ENCODE measurements around the gene MBD2. TPM values are rescaled to one million over a fixed set of nuclear protein-coding genes. Genes with fewer than 3 reads are reported as not detected.

The MBD2 gene
- total RNA-seq, 1 donor = 35.8 TPM

DNA sequence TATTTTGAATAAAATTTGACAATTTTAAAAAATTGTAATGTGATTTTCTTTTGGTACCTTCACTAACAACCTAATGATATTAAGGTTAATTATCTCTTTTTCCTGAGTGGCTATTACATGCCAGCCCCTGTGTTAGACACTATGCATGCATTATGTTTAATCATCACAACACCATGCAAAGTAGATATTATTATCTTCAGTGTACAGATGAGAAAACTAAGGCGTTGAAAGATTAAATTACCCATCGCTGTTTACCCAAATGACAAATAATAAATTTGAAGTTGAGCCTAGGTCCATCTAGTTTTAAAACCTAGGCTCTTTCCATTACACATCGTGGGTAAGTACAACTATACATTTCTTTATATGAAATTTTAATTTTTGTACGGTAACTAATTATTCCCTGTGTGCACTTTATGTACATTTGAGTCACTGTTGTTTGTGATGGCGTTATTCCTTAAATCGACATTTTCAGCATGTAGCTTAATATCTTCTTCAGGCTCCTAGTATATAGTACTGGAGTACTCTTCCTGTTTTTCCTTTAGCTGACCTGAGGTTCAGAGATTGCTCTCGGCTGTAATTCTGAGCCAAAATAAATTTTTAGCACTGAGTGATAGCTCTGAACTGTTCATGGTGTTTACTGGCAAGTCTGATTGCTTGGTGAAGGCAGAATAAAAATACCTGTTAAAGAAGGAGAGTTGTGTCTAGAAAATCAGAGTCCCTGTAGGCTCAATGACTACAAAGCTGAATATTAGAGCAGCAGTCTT, 13.9 kb upstream of the MBD2 start:
- no peak for DNase-seq (ENCODE audit: low read depth)
- no peak overlapping the region for H3K4me3 ChIP-seq (ENCODE audit: low read depth, low read length)
- TF ChIP-seq, protein P1, sequence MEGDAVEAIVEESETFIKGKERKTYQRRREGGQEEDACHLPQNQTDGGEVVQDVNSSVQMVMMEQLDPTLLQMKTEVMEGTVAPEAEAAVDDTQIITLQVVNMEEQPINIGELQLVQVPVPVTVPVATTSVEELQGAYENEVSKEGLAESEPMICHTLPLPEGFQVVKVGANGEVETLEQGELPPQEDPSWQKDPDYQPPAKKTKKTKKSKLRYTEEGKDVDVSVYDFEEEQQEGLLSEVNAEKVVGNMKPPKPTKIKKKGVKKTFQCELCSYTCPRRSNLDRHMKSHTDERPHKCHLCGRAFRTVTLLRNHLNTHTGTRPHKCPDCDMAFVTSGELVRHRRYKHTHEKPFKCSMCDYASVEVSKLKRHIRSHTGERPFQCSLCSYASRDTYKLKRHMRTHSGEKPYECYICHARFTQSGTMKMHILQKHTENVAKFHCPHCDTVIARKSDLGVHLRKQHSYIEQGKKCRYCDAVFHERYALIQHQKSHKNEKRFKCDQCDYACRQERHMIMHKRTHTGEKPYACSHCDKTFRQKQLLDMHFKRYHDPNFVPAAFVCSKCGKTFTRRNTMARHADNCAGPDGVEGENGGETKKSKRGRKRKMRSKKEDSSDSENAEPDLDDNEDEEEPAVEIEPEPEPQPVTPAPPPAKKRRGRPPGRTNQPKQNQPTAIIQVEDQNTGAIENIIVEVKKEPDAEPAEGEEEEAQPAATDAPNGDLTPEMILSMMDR (IDR thresholded peaks at IDR 0.05; ENCODE audit: insufficient read depth, low read depth, low read length) = no peak

DNA sequence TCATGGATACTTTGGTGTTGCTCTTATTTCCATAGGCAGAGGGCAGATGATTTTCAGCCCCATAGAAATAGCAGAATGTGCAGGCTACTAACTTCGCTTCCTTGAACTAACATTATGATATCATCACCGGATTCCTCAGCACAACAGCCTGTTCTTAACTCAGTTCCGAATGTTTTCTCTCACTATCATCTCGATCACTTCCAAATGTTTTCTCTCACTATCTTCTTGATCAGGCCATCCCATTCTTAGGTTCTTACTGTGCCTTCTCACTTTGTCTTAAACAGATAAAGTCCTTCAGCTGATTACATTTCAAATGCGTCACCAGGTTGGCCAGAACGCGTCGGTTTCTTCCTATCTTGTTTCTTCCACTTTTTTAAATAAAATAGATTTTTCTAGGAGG, 11.4 kb upstream of the MBD2 start:
- TF ChIP-seq, protein P1 (IDR thresholded peaks at IDR 0.05; ENCODE audit: insufficient read depth, low read depth, low read length) = no peak
- H3K4me3 ChIP-seq (ENCODE audit: low read depth, low read length) = no peak overlapping the region
- peak; percentile 45 for DNase-seq (ENCODE audit: low read depth)

DNA sequence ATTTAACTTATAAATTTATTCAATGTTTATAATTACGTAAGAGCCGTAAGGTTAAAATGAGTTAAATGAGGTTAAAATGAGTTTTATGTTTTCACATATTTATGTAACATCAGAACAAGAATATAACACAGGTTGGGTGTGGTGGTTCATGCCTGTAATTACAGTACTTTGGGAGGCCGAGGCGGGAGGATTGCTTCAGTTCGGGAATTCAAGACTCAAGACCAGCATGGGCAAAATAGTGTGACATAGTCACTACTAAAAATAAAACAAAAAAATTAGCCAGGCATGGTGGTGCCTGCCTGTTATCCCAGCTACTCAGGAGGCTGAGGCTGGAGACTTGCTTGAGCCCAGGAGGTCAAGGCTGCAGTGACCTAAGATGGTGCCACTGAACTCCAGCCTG, 9.3 kb upstream of the MBD2 start:
- DNase-seq (ENCODE audit: low read depth) = no peak
- no peak overlapping the region for H3K4me3 ChIP-seq (ENCODE audit: low read depth, low read length)
- TF ChIP-seq, protein P1 (IDR thresholded peaks at IDR 0.05; ENCODE audit: insufficient read depth, low read depth, low read length) = no peak

DNA sequence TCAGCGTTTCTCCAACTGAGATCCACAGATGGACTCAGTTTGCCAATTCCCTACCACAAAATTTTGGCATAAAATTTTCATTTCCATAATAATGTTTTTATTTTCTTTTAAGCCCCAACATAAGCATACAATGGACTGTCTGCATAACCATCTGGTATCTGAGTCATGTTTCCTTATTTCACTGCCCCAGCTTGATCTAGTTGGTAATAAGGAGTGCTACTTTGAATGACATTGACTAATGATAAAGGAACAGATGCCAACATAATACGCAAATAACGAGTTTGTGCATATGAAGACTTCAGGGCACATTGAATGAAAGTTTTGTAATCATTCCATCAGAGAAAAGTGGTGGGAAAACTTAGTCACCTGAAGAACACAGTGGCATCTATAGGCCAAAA, 8.8 kb upstream of the MBD2 start:
- no peak for DNase-seq (ENCODE audit: low read depth)

DNA sequence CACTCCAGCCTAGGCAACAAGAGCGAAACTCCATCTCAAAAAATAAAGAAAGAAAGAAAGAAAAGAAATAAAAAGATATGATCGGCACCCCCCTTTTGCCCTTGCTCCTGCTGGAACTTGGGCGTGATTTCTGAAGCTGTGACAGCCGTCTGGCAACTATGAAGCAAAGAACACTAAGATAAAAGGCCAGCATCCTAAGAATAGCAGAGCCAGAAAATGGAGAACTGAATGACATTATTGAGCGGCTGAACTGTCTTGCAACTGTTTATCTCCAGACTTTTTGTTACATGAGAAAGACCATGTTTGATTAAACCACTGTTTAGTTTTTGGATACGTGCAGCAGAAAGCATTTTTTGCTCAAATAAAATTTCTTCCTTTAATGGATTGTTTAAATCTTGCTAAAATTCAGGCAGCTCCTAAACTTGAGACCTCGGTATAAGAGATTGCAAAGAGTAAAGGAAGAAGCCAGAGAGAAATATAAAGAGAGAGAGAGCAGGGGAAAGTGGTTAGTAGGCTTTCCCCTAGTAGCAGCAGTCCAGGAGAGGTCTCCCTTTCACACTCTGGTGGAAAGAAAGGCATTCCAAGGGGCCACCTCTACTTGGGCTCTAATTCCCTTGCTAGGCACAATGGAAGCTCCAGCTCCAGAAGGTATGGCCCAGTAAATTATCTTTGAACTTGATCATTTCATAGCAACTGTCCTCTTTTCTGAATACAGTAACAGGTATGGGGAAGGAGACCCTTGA, 8.2 kb upstream of the MBD2 start:
- DNase-seq (ENCODE audit: low read depth) = no peak
- no peak overlapping the region for H3K4me3 ChIP-seq (ENCODE audit: low read depth, low read length)
- TF ChIP-seq, protein P1 (IDR thresholded peaks at IDR 0.05; ENCODE audit: insufficient read depth, low read depth, low read length) = peak; percentile 11

More for the DNA sequence above, 8.8 kb upstream of the MBD2 start:
- no peak overlapping the region for H3K4me3 ChIP-seq (ENCODE audit: low read depth, low read length)
- TF ChIP-seq, protein P1 (IDR thresholded peaks at IDR 0.05; ENCODE audit: insufficient read depth, low read depth, low read length) = no peak

DNA sequence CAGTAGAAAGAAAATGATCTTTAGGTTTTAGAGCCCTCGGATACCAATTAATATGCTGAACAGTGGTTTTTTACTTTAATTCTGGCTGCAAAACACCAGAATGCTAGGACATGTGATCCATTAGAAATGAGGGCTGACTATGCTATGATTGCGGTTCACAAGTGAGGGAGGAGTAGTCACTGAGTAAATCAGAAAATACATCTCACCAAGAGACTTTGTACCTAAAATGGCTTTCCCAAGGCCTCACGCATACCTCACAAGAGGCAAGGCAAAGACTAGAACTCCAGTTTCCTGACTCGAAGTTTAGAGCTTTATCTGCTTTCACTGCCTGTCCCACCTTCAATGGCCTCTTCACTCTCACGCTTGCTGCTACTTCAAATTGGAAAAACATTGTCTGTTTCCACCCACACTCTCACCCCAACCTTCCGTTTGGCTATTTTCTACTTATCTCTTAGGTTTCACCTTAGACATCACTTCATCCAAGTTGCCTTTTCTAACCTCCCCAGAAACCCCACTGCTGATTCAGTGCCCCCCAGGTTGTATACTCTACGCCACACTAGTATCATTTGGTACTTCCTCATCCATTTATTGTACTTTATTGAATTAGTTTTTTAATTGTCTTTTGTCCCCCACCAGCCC, 5.1 kb upstream of the MBD2 start:
- TF ChIP-seq, protein P1 (IDR thresholded peaks at IDR 0.05; ENCODE audit: insufficient read depth, low read depth, low read length) = no peak
- no peak for DNase-seq (ENCODE audit: low read depth)
- no peak overlapping the region for H3K4me3 ChIP-seq (ENCODE audit: low read depth, low read length)
